ENCODE measurements around the gene C2CD4C.
"Not testable (repeated sequence)": the region's sequence is repeated elsewhere in the genome, so short reads cannot be mapped to it uniquely, and the experiment has no call there.

Gene C2CD4C

GRCh38 chr19:397941-398706 lies 10.8 kb downstream of the C2CD4C start:
- no peak for DNase-seq

GRCh38 chr19:397321-397720 lies 11.6 kb downstream of the C2CD4C start:
- DNase-seq = no peak

- DNase-seq = no peak
Measured at GRCh38 chr19:395467-395866, 13.5 kb downstream of the C2CD4C start.

GRCh38 chr19:394857-395256 lies 14.1 kb downstream of the C2CD4C start:
- not testable (repeated sequence) for DNase-seq

DNA sequence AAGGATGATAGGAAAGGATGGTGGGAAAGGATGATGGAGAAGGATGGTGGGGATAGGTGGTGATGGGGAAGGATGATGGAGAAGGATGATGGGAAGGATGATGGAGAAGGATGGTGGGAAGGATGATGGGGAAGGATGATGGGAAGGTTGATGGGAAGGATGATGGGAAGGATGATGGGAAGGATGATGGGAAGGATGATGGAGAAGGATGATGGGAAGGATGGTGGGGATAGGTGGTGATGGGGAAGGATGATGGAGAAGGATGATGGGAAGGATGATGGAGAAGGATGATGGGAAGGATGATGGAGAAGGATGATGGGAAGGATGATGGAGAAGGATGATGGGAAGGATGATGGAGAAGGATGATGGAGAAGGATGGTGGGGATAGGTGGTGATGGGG lies 15.4 kb downstream of the C2CD4C start:
- not testable (repeated sequence) for DNase-seq

GRCh38 chr19:392375-392970 lies 16.5 kb downstream of the C2CD4C start:
- no peak for DNase-seq

- DNase-seq = no peak
Measured at GRCh38 chr19:391726-392374, 17.1 kb downstream of the C2CD4C start.

GRCh38 chr19:391207-391557 lies 17.8 kb downstream of the C2CD4C start:
- no peak for DNase-seq

DNA sequence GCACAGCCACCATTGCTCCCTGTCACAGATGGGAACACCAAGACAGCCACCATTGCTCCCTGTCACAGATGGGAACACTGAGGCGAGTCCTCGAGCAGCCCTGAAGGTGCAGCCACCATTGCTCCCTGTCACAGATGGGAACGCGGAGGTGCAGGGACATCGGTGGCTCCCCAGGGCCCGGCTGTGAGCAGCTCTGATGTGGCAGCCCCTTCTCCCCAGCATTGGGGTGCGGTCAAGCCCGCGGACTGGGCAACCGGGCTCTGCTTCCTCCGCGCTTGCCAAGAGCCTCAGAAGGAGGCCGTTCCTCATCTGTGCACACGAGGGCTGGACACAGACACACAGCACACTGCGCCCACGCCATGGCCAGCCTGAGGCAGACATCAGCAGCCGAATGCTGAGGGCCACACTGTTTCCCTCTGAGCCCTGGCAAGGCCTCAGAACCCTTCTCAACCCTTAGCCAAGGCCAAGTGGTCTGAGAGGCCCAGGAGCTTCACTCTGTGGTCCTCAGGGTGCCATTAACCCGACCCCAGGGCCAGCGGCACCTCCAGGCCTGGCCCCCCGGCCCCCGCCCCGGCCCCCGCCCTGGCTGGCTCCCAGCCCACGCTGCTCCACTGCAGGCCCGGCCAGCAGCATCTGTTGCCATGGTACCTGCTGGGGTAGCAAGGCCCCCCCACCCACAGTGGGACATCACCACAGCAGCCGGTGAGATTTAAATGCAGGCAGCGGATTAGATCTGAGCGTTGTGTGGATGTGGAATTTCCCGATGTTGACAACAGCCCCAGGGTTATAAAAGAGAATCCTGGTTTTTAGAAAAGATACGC lies 18.4 kb downstream of the C2CD4C start:
- no peak for DNase-seq

DNA sequence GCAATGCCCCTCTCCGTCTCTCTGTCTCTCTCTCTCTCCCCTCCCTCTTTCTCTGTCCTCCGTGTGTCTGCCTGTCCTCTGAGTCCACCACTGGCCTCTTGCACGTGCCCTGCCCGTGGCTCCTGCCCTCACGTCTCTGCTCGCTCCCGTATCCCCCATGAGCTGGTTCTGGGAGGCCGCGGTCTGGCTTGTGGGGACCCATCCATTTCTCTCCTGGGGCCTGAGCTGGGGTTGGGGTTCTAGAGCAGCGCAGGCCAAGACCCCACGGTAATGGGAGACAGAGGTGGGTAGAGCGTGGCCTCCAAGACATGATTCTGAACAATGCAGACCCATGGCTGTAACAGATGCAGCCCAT lies 19.0 kb downstream of the C2CD4C start:
- DNase-seq = no peak

- no peak for DNase-seq
Measured at GRCh38 chr19:389255-389934, 19.6 kb downstream of the C2CD4C start.

GRCh38 chr19:388691-389090 lies 20.3 kb downstream of the C2CD4C start:
- no peak for DNase-seq

DNA sequence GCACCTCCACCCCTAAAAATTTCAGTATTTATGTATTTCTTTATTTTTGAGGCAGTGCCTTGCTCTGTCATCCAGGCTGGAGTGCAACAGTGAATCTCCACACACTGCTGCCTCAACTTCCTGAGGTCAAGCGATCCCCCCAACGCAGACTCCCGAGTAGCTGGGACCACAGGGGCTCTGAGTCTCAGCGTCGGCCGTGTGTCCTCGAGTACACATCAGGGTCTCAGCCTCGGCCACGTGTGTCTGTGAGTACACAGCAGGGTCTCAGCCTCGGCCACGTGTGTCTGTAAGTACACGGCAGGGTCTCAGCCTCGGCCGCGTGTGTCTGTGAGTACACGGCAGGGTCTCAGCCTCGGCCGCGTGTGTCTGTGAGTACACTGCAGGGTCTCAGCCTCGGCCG lies 21.2 kb downstream of the C2CD4C start:
- no peak for DNase-seq

DNA sequence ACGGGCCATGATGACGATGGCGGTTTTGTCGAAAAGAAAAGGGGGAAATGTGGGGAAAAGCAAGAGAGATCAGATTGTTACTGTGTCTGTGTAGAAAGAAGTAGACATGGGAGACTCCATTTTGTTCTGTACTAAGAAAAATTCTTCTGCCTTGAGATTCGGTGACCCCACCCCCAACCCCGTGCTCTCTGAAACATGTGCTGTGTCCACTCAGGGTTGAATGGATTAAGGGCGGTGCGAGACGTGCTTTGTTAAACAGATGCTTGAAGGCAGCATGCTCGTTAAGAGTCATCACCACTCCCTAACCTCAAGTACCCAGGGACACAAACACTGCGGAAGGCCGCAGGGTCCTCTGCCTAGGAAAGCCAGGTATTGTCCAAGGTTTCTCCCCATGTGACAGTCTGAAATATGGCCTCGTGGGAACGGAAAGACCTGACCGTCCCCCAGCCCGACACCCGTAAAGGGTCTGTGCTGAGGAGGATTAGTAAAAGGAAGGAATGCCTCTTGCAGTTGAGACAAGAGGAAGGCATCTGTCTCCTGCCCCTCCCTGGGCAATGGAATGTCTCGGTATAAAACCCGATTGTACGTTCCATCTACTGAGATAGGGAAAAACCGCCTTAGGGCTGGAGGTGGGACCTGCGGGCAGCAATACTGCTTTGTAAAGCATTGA lies 22.2 kb downstream of the C2CD4C start:
- DNase-seq = not testable (repeated sequence)

GRCh38 chr19:386189-386588 lies 22.8 kb downstream of the C2CD4C start:
- not testable (repeated sequence) for DNase-seq

GRCh38 chr19:384799-385169 lies 24.2 kb downstream of the C2CD4C start:
- DNase-seq = peak; percentile 27

DNA sequence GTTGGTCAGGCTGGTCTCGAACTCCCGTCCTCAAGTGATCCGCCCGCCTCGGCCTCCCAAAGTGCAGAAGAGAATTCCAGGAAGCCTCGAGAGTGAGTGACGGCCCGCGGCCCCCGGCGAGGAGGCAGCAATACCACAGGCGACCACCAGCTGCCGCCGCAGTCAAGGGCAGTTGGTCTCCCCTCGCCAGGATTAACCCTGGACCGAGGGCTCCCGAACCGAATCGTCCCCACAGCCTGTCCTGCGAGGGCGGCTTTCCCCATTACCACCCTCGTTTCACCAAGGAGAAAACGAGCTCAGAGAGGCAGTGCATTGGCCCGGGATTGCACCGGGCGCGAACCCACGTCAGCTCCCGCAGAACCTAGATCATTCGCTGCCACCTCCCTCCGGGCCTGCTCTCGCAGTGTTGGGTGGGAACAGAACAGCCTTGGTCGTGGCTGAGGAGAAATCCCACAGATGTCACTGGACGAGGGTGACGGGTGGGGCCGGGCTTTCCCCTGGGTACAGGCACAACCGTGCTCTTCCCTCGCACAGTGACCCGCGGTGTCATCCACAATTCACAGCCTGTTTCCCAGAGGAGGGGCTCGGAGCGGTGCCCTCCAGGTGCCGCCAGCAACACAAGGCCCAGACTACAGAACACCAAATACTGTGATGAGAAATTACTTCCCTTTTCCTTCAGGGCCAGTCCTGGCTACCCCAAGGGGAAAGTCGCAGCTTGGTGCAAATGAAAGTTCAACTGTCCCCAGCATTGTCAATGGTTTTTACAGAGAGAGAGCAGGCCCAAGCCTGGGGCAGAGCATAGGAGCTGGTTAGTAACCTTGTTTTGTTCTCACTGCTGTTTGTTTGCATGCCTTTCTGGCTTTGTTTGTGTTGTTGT lies 24.8 kb downstream of the C2CD4C start:
- no peak for DNase-seq

- no peak for DNase-seq
Measured at GRCh38 chr19:383040-383439, 25.9 kb downstream of the C2CD4C start.

- peak; percentile 83 for DNase-seq
Measured at GRCh38 chr19:382578-382977, 26.4 kb downstream of the C2CD4C start.

DNA sequence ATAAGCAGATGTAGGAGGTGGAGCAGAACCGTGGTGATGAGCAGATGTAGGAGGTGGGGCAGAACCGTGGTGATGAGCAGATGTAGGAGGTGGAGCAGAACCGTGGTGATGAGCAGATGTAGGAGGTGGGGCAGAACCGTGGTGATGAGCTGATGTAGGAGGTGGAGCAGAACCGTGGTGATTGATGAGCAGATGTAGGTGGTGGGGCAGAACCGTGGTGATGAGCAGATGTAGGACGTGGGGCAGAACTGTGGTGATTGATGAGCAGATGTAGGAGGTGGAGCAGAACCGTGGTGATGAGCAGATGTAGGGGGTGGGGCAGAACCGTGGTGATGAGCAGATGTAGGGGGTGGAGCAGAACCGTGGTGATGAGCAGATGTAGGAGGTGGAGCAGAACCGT lies 27.0 kb downstream of the C2CD4C start:
- DNase-seq = peak; percentile 69

DNA sequence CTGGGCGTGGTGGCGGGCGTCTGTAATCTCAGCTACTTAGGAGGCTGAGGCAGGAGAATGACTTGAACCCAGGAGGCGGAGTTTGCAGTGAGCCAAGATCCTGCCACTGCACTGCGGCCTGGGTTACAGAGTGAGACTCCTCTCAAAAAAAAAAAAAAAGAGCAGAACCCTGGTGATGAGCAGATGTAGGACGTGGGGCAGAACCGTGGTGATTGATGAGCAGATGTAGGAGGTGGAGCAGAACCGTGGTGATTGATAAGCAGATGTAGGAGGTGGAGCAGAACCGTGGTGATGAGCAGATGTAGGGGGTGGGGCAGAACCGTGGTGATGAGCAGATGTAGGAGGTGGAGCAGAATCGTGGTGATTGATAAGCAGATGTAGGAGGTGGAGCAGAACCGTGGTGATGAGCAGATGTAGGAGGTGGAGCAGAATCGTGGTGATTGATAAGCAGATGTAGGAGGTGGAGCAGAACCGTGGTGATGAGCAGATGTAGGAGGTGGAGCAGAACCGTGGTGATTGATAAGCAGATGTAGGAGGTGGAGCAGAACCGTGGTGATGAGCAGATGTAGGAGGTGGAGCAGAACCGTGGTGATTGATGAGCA lies 28.2 kb downstream of the C2CD4C start:
- peak; percentile 39 for DNase-seq

All from NCI-H2171 treated with DMSO at 0.1 percent for 48 hours (cell line).